Osteoblast (primary cell): ENCODE data around the gene MRPL9. TPM values are rescaled to one million over a fixed set of nuclear protein-coding genes. Genes with fewer than 3 reads are reported as not detected.

Experiments
- DNase-seq: peaks from one replicate; pipeline ENCODE4 v3.0.0; 2011; ENCODE audit warnings: low spot score, mixed read lengths; ENCODE audit not compliant: insufficient read length; ENCODE audit errors: missing footprints
- H2AFZ ChIP-seq: 2 replicates; pipeline ENCODE4 v1.6.0; 2011; ENCODE audit warnings: mild to moderate bottlenecking, low read length
- H3K27ac ChIP-seq: 2 replicates; pipeline ENCODE4 v1.5.1; 2011; ENCODE audit warnings: mild to moderate bottlenecking, low read depth, low read length, moderate library complexity
- H3K27me3 ChIP-seq: 2 replicates; pipeline ENCODE4 v1.6.0; 2012; ENCODE audit warnings: mild to moderate bottlenecking, control low read depth, inconsistent platforms, low read length, moderate library complexity; ENCODE audit not compliant: insufficient read depth
- H3K36me3 ChIP-seq: 2 replicates; pipeline ENCODE4 v1.5.1; 2011; ENCODE audit warnings: mild to moderate bottlenecking, low read length, control low read depth, moderate library complexity; ENCODE audit not compliant: insufficient read depth
- H3K4me1 ChIP-seq: 2 replicates; pipeline ENCODE4 v1.5.1; 2011; ENCODE audit warnings: mild to moderate bottlenecking, low read length, control low read depth, moderate library complexity; ENCODE audit not compliant: insufficient read depth
- H3K4me2 ChIP-seq: 2 replicates; pipeline ENCODE4 v1.6.0; 2011; ENCODE audit warnings: mild to moderate bottlenecking, low read length; ENCODE audit not compliant: insufficient read depth
- H3K4me3 ChIP-seq: fragments of 200-600 bp; sonication (generic); 3 replicates; pipeline ENCODE4 v1.5.1; 2012; ENCODE audit warnings: mild to moderate bottlenecking, low read length, inconsistent platforms; ENCODE audit not compliant: insufficient read depth
- H3K79me2 ChIP-seq: 2 replicates; pipeline ENCODE4 v1.6.0; 2012; ENCODE audit warnings: mild to moderate bottlenecking, low read length, control low read depth, inconsistent platforms; ENCODE audit not compliant: insufficient read depth
- H3K9me3 ChIP-seq: 2 replicates; pipeline ENCODE4 v1.5.1; 2011; ENCODE audit warnings: low read depth, low read length, control low read depth
- H4K20me1 ChIP-seq: 2 replicates; pipeline ENCODE4 v1.6.0; 2012; ENCODE audit warnings: mild to moderate bottlenecking, low read length, control low read depth; ENCODE audit not compliant: insufficient read depth
- CTCF ChIP-seq: IDR thresholded peaks from 2 replicates; pipeline ENCODE4 v1.5.1; 2011; ENCODE audit warnings: mild to moderate bottlenecking, low read depth, low read length, moderate library complexity; ENCODE audit errors: extremely low read depth
- total RNA-seq: library from RNA; depleted of rRNA; stranded (reverse); fragments of >200 nt; gene quantifications from 2 replicates; pipeline ENCODE4 v1.2.3, GENCODE V29; 2012

MRPL9 gene
- total RNA-seq, 1 donor, result 73.8 TPM

GRCh38 chr1:151720554-151720953 is 42.7 kb downstream of the MRPL9 start:
- H3K4me2 ChIP-seq, result peak overlapping the region; percentile 99

GRCh38 chr1:151720125-151720524 is 43.2 kb downstream of the MRPL9 start:
- Histone ChIP-seq H3K4me2 (peak overlapping the region; percentile 99), H4K20me1 (no peaks in the 10 kb centered on the region), H3K9me3 (no peaks in the 10 kb centered on the region), H3K27ac (no peak overlapping the region), H3K79me2 (no peaks in the 10 kb centered on the region), H3K4me1 (peaks cover 15% of the 10 kb centered on the region), H3K27me3 (peaks cover 66% of the 10 kb centered on the region), H3K36me3 (no peaks in the 10 kb centered on the region), H3K4me3 (peak overlapping the region; percentile 72), H2AFZ (peak overlapping the region; percentile 97)
- TF ChIP-seq CTCF, result no peak
- no peak for DNase-seq

More at GRCh38 chr1:151720554-151720953, 42.7 kb downstream of the MRPL9 start:
- TF ChIP-seq CTCF, result no peak
- Histone ChIP-seq H3K27me3 (peaks cover 66% of the 10 kb centered on the region), H2AFZ (peak overlapping the region; percentile 97), H3K36me3 (no peaks in the 10 kb centered on the region), H3K4me1 (peaks cover 15% of the 10 kb centered on the region), H3K4me3 (peak overlapping the region; percentile 72), H3K79me2 (no peaks in the 10 kb centered on the region), H4K20me1 (no peaks in the 10 kb centered on the region), H3K9me3 (no peaks in the 10 kb centered on the region), H3K27ac (no peak overlapping the region)
- peak; percentile 90 for DNase-seq

GRCh38 chr1:151718666-151719065 is 44.6 kb downstream of the MRPL9 start:
- no peak for TF ChIP-seq CTCF
- H3K79me2 ChIP-seq, result no peaks in the 10 kb centered on the region
- peaks cover 15% of the 10 kb centered on the region for H3K4me1 ChIP-seq
- H3K27me3 ChIP-seq, result peaks cover 71% of the 10 kb centered on the region
- no peaks in the 10 kb centered on the region for H4K20me1 ChIP-seq
- H3K9me3 ChIP-seq, result no peaks in the 10 kb centered on the region
- no peak overlapping the region for H3K4me2 ChIP-seq
- no peak overlapping the region for H3K27ac ChIP-seq
- H2AFZ ChIP-seq, result no peak overlapping the region
- no peak overlapping the region for H3K4me3 ChIP-seq
- no peaks in the 10 kb centered on the region for H3K36me3 ChIP-seq
- DNase-seq, result no peak

GRCh38 chr1:151718011-151718431 is 45.3 kb downstream of the MRPL9 start:
- no peak overlapping the region for H3K4me3 ChIP-seq
- H3K79me2 ChIP-seq, result no peaks in the 10 kb centered on the region
- peaks cover 73% of the 10 kb centered on the region for H3K27me3 ChIP-seq
- no peak overlapping the region for H3K4me2 ChIP-seq
- no peaks in the 10 kb centered on the region for H4K20me1 ChIP-seq
- H3K9me3 ChIP-seq, result no peaks in the 10 kb centered on the region
- peaks cover 15% of the 10 kb centered on the region for H3K4me1 ChIP-seq
- TF ChIP-seq CTCF, result no peak
- peak; percentile 81 for DNase-seq
- no peak overlapping the region for H2AFZ ChIP-seq
- no peaks in the 10 kb centered on the region for H3K36me3 ChIP-seq
- H3K27ac ChIP-seq, result no peak overlapping the region
